ENCODE results near the gene LRRC26. TPM values are rescaled to one million over a fixed set of nuclear protein-coding genes. Genes with fewer than 3 reads are reported as not detected.

Gene LRRC26
- total and polyA plus RNA-seq, 2 of the 13 experiments (the other 11 are each of a cell fraction or from before 2014, with no cell fraction given), result not detected

- TF ChIP-seq ZNF432 (CRISPR knock-in tag; IDR thresholded peaks at IDR 0.05; ENCODE audit: borderline replicate concordance), result no peak
- TF ChIP-seq YEATS2 (CRISPR knock-in tag; IDR thresholded peaks at IDR 0.05; ENCODE audit: borderline replicate concordance), result no peak
- no peak for TF ChIP-seq RCOR2 (CRISPR knock-in tag; IDR thresholded peaks at IDR 0.05)
- TF ChIP-seq TEAD3 (CRISPR knock-in tag; optimal IDR thresholded peaks at IDR 0.05; ENCODE audit: borderline replicate concordance), result no peak
- no peak for TF ChIP-seq SIX4 (CRISPR knock-in tag; IDR thresholded peaks at IDR 0.05)
- TF ChIP-seq TEF (CRISPR knock-in tag; IDR thresholded peaks at IDR 0.05), result no peak
- no peak for TF ChIP-seq POLR2G (IDR thresholded peaks at IDR 0.05; ENCODE audit: low read depth, low read length)
- no peak for TF ChIP-seq CERS6 (CRISPR knock-in tag; IDR thresholded peaks at IDR 0.05)
- no peak for TF ChIP-seq ZNF646 (CRISPR knock-in tag; IDR thresholded peaks at IDR 0.05)
- no peak for TF ChIP-seq ARID5B (CRISPR knock-in tag; IDR thresholded peaks at IDR 0.05)
- TF ChIP-seq ARID2 (CRISPR knock-in tag; IDR thresholded peaks at IDR 0.05; ENCODE audit: borderline replicate concordance), result peak; percentile 13; the same call in 1 of the 2 replicates
- no peak for TF ChIP-seq FOXO1 (CRISPR knock-in tag; IDR thresholded peaks at IDR 0.05)
- TF ChIP-seq CBX1 (IDR thresholded peaks at IDR 0.05; ENCODE audit: low read depth), result no peak
- no peak for TF ChIP-seq KMT2B (CRISPR knock-in tag; IDR thresholded peaks at IDR 0.05)
- peak; percentile 40; the same call in 1 of the 2 replicates for TF ChIP-seq ZNF281 (CRISPR knock-in tag; IDR thresholded peaks at IDR 0.05; ENCODE audit: borderline replicate concordance)
- no peak for TF ChIP-seq MXD4 (CRISPR knock-in tag; IDR thresholded peaks at IDR 0.05)
Measured at GRCh38 chr9:137198902-137199283, 29.0 kb upstream of the LRRC26 start (continued).

Data from HepG2 (cell line).